Kidney capillary endothelial cell (primary cell): ENCODE measurements around the gene IFNB1.

Experiments used
- DNase-seq: peaks from one replicate; pipeline ENCODE4 v3.0.0-alpha.2; 2018; ENCODE audit warnings: low spot score

IFNB1 gene

DNA sequence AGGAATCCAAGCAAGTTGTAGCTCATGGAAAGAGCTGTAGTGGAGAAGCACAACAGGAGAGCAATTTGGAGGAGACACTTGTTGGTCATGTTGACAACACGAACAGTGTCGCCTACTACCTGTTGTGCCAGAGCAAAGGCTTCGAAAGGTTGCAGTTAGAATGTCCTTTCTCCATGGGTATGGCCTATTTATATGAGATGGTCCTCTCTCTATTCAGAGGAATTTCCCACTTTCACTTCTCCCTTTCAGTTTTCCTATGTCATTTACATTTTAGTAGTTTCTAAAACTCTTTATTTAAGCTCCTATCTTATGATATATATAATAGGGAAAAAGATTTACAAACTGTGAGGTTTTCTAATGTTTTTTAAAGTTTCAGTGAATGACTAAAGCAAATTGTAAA is at the start of gene IFNB1:
Gene IFNB1 (minus strand): TSS at position 162 of the 400 bp plus-strand sequence. CDS start 73 bp downstream, at position 89.
- no peak for DNase-seq

DNA sequence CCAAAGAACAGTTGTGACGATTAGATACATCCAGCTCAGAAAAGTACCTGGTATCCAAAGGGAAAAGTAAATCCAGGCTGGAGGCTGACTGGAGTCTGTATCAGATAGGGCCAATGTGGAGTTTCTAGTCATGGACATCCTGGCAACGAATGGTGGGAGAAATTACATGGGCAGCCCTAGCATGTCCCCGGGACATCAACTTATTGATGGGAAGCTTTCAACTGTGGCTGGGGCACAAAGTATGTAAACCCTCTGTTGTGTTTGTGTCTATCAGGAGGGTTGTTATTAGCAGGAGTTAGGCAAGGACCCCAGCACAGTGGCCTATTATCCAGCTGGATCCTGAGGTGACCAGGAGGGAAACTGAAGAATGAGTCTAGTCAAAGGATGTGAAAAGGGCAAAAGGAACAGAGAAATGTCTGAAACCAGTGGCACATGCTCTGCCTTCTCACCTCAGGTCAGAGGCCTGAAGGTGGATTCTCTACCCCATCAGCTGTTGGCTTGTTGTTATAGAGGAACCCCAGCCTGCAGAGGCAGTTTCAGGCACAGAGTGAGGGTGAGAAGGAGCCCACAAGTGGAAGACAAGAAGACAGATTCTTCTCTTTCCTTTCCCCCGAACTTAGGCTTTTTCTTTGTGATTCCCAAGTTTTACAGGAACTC is 44.0 kb upstream of the IFNB1 start:
- DNase-seq: no peak

DNA sequence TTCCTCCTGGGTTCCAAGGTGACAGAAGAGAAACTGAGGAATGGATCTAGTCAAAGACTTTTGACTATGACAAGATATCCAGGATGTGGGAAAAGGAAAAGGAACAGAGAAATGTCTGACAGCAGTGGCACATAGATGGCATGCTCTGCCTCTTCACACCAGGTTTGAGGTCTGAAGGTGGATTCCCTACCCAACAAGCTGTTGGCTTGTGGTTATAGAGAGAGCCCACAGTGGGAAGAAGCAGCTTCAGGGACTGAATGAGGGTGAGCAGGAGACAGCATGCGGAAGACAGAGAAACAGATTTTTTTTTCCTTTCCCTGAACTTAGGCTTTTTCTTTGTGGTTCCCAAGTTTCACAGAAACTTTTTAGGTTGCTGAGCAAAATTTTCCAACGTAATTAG is 43.3 kb upstream of the IFNB1 start:
- no peak for DNase-seq

DNA sequence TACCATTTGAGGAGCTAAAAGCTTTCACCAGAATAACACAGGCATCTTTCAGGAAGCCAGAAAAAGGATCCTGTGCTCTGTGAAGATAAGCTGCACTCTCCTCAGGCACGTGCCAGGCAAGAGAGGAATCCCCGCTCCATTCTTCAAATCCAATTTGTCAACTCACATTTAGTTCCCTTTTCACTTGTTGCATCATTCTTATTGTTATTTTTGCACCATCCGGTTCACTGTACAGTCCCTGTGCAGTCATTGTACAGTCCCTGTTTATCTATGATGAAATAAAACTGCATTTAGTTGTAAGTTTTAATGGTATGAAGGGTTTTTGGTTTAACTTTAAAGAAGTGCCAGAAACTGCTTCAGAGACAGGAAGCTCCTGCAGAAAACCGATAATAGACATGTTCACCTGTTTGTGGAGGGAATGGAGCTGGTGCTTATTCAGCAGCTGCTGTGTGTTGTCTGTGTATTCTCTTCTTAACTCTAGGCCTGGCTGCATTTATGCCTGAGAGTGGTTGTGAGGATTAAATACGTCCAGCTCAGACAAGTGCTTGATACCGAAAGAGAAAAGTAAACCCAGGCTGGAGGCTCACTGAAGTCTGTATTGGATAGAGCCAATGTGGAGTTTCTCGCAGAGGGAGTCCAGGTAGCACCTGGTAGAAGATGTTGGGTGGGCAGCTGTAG is 41.5 kb upstream of the IFNB1 start:
- DNase-seq: peak; percentile 16

DNA sequence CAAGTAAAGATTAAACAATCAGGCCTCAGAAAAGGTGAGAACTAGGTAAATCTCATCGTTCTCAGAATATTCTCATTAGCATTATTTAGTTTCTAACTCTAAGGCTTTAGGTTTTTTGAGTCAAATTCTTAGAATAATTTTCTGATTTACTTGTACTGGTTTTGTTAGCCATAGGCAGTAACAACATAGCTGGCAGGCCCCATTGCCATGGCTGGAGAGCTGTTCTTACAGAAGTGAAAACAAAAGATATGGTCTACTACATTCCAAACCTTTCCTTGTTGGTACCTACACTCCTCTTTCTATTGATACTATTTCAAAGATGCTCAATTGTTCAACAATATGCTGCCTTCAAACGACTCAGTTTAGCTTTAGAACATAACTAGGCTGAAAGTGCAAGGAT is 36.6 kb upstream of the IFNB1 start:
- DNase-seq: no peak

DNA sequence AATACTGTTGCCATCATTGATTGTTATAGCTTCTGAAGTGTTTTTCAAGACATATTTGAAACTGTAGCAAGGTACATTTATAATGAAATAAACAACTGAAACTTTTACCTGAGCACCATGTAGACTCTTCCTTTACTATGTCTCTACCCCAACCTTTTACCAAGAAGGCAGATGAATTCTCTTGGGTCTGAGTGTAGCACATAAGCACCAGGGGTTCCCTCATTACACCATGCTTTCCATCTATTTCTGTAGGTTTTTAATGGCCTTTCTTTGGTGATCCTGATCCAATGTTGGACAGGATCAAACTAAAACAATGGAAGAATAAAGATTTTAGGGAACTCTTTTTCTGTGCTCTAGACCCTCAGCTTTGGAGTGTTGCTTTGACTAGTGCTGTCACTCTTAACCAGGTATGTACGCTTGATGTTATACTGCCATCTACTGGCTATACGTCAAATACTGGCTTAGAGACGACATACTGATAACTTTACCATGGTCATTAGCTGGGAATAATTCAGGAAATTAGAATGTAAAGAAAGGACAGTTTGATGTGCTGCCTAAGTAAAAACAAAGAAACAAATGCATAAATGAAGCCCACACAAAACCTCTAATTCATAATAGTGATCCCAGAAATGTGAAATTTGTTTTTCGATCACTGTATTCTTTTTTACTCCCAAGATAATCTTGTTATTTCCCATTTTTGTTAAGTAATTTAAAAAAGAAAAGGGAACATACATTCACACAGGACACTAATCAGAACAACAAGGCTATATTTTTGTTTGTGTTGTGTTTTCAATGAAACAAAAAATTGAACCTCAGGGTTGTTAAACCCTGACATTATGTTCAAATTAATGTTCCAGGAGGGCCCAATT is 33.2 kb upstream of the IFNB1 start:
- peak; percentile 75 for DNase-seq

DNA sequence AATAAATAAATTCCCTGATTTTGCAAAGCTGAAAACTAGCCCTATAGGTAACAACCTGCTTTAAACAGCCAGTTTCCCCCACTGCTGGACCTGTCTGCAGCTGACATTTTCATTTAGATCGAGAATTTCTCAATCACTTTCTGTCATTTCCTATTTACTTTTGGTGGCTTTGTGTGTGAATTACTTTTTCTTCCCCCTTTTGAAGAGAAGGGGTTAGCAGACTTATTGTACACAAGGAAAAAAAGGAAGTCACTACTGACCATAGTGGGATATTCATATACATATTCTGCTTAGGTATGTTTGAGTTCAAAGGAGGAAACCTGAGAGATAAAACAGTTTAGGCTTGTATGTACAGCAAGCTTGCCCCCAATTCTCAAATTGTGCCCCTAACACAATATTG is 27.0 kb upstream of the IFNB1 start:
- no peak for DNase-seq

DNA sequence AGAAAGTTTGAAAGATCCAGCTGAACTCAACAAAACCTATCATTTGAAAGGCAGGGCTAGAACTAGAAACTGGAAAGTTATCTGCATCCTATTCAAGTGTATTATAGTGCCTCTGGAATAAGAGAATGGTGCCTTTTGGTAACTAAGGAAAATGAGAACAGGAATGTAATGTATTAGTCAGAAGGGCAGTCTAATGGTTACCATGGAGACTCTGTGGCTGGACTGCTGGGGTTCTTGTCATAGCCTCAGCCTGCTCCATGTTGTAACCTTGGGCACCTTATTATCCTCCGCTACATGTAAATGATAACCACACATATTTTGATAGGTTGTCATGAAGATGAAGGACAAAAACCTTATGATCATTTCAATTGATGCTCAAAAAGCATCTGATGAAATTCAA is 24.6 kb upstream of the IFNB1 start:
- DNase-seq: no peak

DNA sequence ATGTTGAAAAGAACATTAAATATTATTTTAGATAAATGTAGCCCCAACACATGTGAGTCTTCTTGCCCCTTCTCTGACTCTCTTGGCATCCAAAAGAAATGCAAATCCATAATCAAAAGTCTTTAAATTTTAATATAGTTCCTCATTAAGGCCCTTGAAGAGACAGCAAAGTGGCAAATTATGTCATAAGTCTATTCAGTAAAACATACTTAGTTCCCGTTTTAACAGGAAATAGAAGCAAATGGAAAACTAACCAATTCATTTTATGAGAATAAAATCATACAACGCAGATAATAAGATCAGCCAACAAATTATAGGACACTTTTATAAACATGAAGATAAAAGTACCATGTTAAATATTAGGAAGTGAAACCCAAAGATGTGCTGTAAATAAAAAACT is 20.1 kb upstream of the IFNB1 start:
- no peak for DNase-seq

DNA sequence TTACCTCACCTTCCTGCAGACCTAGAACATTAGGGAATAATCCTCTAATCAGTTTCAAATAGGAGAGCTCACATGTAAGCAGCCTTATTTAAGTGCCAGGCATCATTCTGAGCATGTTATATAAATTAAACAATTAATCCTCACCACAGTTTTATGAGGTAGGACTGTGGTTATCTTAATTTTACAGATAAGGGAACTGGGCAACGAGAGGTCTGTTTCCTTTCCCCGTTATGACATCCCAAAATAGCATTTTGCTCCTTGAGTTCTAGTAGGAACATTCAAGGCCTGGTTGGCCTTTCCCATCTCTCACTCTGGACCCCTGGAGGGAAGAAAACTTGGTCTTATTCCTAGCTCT is 19.1 kb upstream of the IFNB1 start:
- no peak for DNase-seq

DNA sequence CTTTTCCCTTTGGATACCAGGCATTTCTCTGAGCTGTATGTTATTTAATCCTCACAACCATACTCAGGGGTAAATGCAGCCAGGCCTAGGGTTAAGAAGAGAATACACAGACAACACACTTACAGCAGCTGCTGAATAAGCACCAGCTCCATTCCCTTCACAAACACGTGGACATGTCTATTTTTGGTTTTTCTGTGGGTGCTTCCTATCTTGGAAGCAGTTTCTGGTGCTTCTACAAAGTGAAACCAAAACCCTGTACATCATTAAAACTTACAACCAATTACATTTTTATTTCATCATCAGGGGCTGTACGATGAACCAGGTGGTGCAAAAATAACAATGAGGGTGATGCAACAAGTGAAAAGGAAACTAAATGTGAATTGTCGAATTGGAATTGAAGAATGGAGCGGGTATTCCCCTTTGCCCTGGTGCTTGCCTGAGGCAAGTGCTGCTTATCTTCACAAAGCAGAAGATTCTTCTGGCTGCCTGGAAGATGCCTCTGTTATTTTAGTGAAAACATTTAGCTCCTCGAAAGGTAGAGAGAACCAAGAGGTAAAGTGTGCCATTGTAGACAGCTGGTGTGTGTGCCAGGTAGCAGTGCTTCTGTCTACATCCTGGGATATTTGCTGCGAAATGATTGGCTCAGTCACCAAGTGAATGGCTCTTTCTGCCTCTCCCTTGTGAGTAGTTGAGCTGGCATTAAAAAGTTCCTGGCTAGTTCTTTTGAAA is 18.6 kb upstream of the IFNB1 start:
- no peak for DNase-seq

DNA sequence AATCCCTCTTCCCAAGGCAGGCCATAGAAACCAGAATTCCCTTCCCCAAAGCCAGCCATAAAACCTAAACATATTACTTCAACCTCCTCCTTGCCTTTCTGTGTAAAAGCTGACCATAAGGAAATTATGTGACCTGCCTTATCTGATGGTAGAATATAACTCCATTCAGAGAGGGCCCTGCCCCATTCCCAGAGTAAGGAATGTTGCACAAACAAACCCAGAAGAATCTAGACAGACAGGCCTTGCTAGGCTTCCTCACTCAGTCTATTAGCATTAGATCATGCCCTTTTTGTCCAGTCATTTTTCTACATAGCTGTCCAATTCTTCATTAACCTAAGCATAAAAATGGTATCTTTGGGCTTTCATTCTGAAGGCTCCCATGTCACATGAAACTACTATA is 17.8 kb upstream of the IFNB1 start:
- no peak for DNase-seq

DNA sequence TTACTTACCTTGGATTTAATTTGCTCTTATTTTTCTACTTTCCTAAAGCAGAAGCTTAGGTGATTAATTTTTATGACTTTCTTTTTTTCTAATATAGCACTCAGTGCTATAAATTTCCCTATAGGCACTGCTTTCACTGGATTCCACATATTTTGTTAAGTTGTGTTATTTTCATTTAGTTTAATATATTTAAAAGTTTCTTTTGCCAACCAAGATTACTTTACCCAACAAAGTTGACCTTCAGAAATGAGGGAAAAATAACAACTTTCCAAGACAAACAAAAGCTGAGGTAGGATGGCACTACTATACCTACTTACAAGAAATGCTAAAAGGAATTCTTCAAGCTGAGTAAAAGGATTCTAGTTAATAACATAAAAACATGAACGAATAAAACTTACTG is 8.8 kb upstream of the IFNB1 start:
- no peak for DNase-seq

DNA sequence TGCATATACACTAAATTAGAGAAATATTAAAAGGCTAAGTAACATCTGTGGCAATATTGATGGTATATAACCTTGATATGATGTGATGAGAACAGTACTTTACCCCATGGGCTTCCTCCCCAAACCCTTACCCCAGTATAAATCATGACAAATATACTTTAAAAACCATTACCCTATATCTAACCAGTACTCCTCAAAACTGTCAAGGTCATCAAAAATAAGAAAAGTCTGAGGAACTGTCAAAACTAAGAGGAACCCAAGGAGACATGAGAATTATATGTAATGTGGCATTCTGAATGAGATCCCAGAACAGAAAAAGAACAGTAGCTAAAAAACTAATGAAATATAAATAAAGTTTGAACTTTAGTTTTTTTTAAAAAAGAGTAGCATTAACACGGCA is 7.3 kb upstream of the IFNB1 start:
- DNase-seq: no peak

DNA sequence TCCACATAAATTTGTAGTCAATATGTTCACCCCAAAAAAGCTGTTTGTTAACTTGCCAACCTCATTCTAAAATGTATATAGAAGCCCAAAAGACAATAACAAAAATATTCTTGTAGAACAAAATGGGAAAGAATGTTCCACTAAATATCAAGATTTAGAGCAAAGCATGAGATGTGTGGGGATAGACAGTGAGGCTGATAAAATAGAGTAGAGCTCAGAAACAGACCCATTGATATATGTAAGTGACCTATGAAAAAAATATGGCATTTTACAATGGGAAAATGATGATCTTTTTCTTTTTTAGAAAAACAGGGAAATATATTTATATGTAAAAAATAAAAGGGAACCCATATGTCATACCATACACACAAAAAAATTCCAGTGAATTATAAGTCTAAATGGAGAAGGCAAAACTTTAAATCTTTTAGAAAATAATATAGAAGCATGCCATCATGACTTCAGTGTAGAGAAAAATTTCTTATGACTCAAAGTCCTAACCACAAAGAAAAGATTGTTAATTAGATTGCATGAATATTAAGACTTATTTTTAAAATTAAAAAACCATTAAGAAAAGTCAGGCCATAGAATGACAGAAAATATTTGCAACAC is 6.6 kb upstream of the IFNB1 start:
- no peak for DNase-seq

DNA sequence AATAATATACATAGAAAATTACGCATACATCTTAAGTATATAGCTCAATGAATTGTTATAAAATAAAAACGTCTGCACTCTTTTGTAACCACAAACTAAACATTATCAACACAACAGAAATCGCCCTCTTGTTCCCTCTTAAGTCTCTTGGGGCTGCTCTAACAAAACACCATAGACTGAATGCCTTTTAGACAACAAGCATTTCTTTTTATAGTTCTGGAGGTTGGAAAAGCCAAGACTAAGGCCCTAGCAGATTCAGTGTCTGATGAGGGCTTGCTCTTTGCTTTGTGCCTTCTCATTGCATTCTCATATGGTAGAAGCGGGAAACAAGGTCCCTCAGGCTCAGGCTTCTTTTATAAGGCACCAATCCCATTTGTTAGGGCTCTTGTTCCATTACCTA is 4.9 kb upstream of the IFNB1 start:
- DNase-seq: no peak

DNA sequence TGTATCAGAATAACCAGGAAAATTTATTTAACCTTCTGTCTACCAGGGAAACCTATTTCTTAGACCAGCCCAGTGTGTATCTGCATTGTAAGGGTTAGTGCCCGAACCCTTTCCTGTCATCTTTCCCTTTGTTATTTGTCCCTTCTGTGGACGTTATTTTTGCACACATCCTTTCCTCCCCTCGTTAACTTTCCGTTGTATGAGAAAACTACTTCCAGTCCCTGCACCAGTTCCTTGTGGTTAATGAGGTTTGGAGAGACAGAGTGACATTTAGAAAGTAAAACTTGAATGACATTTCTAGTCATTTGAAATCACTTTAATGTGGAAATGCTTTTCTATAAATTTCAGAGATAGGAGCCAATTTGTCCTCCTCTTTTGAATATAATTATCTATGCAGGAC is 4.3 kb upstream of the IFNB1 start:
- no peak for DNase-seq

DNA sequence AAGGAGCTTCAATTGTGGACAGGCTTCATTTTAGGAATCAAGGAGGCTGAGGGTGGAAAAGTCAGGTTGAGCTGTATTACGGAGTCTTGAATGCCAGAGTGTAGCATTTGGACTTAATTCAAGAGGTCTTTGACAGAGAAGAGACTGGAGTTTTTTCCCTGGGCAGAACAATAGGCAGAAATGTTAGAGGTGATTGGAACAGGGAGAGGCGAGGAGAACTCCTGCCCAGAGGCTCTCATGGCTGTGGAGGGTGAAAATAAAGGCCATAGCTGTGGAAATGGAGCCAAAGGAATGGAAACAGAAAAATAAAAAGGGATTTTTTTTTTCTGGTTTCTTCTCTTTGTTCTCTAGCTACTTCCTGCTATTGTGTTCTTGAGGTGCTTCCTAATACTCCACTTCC is 3.7 kb upstream of the IFNB1 start:
- DNase-seq: no peak

DNA sequence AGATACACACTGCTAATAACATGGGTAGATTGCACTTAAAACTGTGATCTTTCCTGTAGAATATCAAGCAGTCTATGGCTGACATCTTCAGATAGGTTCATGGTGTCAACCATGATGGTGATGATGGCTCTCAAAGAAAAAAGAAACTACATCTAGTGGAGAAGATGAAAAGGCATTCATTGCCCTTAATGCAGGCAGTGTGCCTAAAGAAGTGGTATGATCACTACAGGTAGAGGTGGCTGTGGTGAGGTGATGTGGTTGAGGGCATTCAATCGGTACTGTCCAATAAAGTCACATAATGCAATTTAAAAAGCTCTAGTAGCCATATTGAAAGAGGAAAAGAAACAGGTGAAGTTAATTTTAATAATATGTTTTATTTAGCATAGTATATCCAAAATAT is 3.1 kb upstream of the IFNB1 start:
- DNase-seq: no peak

DNA sequence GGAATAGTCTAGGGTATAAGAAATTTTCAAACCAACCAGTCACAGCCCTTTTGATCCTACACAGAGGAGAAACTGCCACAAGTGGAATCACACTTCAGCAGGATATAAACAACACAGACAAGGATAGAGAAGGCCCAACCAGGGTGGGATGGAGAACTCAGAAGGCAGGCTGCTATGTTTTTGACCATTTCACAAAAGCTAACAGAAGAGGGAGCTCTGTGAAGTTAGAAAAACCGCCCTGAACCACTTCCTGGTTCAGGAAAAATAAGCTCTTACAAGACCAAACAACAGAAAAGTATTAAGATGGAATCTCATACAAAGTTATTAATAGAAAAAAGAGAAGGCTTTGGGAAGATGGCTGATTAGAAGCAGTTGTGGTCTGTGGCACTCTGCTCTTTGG is 960 bp upstream of the IFNB1 start:
- DNase-seq: no peak

DNA sequence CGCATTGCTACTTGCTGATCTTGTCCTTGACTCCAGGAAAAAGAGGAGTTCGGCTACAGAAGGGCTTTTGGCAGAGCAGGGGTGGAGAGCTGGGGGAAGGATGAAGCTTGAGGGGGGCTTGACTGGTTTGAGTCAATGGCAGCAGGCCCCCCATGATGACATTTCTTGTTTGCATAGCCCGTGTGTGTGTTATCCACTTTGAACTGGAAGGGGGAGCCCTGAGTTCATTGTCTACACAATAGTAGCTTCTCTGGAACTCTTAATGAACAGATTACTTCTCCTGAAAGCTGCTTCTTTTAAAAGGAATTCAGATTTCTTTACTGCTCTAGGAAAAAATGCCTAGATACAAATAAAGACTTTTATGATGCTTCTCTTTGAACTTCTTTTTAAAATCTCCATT is 2.3 kb downstream of the IFNB1 start:
- no peak for DNase-seq

DNA sequence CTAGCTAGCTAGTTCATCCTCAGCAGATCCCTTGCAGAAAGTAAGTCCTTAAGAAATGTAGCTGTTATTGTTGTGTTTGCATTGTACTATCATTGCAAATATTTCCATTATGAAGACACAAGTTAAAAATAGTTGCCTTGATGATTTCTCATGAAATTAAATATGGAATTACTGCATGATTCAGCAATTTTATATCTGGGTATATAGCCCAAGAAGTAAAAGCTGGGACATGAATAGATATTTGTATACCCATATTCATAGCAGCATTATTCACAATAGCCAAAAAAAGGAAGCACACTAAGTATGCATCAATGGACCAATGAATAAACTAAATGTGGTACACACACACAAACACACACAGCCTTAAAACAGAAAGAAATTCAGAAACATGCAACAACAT is 6.8 kb downstream of the IFNB1 start:
- DNase-seq: no peak
